ENCODE data around the gene CDS2. TPM values are rescaled to one million over a fixed set of nuclear protein-coding genes. Genes with fewer than 3 reads are reported as not detected.

Gene CDS2
- total and polyA plus RNA-seq, 2 of the 13 experiments (the other 11 are each of a cell fraction or from before 2014, with no cell fraction given), result 81.3 to 153 TPM

GRCh38 chr20:5211803-5212714, 85.3 kb downstream of the CDS2 start (continued):
- TF ChIP-seq, protein P1, sequence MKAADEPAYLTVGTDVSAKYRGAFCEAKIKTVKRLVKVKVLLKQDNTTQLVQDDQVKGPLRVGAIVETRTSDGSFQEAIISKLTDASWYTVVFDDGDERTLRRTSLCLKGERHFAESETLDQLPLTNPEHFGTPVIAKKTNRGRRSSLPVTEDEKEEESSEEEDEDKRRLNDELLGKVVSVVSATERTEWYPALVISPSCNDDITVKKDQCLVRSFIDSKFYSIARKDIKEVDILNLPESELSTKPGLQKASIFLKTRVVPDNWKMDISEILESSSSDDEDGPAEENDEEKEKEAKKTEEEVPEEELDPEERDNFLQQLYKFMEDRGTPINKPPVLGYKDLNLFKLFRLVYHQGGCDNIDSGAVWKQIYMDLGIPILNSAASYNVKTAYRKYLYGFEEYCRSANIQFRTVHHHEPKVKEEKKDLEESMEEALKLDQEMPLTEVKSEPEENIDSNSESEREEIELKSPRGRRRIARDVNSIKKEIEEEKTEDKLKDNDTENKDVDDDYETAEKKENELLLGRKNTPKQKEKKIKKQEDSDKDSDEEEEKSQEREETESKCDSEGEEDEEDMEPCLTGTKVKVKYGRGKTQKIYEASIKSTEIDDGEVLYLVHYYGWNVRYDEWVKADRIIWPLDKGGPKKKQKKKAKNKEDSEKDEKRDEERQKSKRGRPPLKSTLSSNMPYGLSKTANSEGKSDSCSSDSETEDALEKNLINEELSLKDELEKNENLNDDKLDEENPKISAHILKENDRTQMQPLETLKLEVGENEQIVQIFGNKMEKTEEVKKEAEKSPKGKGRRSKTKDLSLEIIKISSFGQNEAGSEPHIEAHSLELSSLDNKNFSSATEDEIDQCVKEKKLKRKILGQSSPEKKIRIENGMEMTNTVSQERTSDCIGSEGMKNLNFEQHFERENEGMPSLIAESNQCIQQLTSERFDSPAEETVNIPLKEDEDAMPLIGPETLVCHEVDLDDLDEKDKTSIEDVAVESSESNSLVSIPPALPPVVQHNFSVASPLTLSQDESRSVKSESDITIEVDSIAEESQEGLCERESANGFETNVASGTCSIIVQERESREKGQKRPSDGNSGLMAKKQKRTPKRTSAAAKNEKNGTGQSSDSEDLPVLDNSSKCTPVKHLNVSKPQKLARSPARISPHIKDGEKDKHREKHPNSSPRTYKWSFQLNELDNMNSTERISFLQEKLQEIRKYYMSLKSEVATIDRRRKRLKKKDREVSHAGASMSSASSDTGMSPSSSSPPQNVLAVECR (CRISPR knock-in tag; IDR thresholded peaks at IDR 0.05; ENCODE audit: borderline replicate concordance), result peak; percentile 72; the same call in 1 of the 2 replicates
- TF ChIP-seq ZMYM3 (CRISPR knock-in tag; IDR thresholded peaks at IDR 0.05) (peak; percentile 81; the same call in 1 of the 2 replicates), ELF1 (CRISPR knock-in tag; IDR thresholded peaks at IDR 0.05) (peak; percentile 60), FOXM1 (CRISPR knock-in tag; IDR thresholded peaks at IDR 0.05) (no peak), TEAD3 (CRISPR knock-in tag; optimal IDR thresholded peaks at IDR 0.05; ENCODE audit: borderline replicate concordance) (peak; percentile 84), NCOA1 (CRISPR knock-in tag; IDR thresholded peaks at IDR 0.05) (peak; percentile 31; the same call in 1 of the 2 replicates), SYNCRIP (IDR thresholded peaks at IDR 0.05; ENCODE audit: insufficient read depth, low read depth, low read length) (no peak), ZNF766 (CRISPR knock-in tag; IDR thresholded peaks at IDR 0.05; ENCODE audit: borderline replicate concordance) (peak; percentile 99), BCL6 (CRISPR knock-in tag; IDR thresholded peaks at IDR 0.05) (peak; percentile 69), ZSCAN22 (CRISPR knock-in tag; IDR thresholded peaks at IDR 0.05) (no peak), ZNF709 (CRISPR knock-in tag; IDR thresholded peaks at IDR 0.05) (no peak), ZNF251 (CRISPR knock-in tag; IDR thresholded peaks at IDR 0.05) (no peak), MXI1 (IDR thresholded peaks at IDR 0.05; ENCODE audit: borderline replicate concordance, low read depth, low read length) (peak; percentile 80; the same call in 1 of the 3 replicates), TAF1 (CRISPR knock-in tag; IDR thresholded peaks at IDR 0.05) (peak; percentile 30; the same call in 1 of the 2 replicates)
- TF ChIP-seq, protein P2, sequence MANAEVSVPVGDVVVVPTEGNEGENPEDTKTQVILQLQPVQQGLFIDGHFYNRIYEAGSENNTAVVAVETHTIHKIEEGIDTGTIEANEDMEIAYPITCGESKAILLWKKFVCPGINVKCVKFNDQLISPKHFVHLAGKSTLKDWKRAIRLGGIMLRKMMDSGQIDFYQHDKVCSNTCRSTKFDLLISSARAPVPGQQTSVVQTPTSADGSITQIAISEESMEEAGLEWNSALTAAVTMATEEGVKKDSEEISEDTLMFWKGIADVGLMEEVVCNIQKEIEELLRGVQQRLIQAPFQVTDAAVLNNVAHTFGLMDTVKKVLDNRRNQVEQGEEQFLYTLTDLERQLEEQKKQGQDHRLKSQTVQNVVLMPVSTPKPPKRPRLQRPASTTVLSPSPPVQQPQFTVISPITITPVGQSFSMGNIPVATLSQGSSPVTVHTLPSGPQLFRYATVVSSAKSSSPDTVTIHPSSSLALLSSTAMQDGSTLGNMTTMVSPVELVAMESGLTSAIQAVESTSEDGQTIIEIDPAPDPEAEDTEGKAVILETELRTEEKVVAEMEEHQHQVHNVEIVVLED (CRISPR knock-in tag; IDR thresholded peaks at IDR 0.05; ENCODE audit: borderline replicate concordance), result peak; percentile 1; the same call in 1 of the 2 replicates
- TF ChIP-seq, protein P3, sequence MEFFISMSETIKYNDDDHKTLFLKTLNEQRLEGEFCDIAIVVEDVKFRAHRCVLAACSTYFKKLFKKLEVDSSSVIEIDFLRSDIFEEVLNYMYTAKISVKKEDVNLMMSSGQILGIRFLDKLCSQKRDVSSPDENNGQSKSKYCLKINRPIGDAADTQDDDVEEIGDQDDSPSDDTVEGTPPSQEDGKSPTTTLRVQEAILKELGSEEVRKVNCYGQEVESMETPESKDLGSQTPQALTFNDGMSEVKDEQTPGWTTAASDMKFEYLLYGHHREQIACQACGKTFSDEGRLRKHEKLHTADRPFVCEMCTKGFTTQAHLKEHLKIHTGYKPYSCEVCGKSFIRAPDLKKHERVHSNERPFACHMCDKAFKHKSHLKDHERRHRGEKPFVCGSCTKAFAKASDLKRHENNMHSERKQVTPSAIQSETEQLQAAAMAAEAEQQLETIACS (CRISPR knock-in tag; IDR thresholded peaks at IDR 0.05), result no peak
- TF ChIP-seq, protein P4, sequence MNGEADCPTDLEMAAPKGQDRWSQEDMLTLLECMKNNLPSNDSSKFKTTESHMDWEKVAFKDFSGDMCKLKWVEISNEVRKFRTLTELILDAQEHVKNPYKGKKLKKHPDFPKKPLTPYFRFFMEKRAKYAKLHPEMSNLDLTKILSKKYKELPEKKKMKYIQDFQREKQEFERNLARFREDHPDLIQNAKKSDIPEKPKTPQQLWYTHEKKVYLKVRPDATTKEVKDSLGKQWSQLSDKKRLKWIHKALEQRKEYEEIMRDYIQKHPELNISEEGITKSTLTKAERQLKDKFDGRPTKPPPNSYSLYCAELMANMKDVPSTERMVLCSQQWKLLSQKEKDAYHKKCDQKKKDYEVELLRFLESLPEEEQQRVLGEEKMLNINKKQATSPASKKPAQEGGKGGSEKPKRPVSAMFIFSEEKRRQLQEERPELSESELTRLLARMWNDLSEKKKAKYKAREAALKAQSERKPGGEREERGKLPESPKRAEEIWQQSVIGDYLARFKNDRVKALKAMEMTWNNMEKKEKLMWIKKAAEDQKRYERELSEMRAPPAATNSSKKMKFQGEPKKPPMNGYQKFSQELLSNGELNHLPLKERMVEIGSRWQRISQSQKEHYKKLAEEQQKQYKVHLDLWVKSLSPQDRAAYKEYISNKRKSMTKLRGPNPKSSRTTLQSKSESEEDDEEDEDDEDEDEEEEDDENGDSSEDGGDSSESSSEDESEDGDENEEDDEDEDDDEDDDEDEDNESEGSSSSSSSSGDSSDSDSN (CRISPR knock-in tag; IDR thresholded peaks at IDR 0.05), result peak; percentile 58

Data from HepG2 (cell line).